BE2C (cell line): ENCODE data around the gene GDI2. TPM values are rescaled to one million over a fixed set of nuclear protein-coding genes. Genes with fewer than 3 reads are reported as not detected.

ENCODE experiments used
- DNase-seq: peaks from one replicate; pipeline ENCODE4 v3.0.0-alpha.2; 2020
- H3K27me3 ChIP-seq: fragments of 250-450 bp; sonication (Bioruptor Pico); 2 replicates; pipeline ENCODE4 v1.5.1; 2020; ENCODE audit warnings: mild to moderate bottlenecking
- H3K36me3 ChIP-seq: fragments of 250-450 bp; sonication (Bioruptor Pico); 2 replicates; pipeline ENCODE4 v1.5.1; 2020; ENCODE audit warnings: mild to moderate bottlenecking
- H3K4me1 ChIP-seq: fragments of 250-450 bp; sonication (Bioruptor Pico); 2 replicates; pipeline ENCODE4 v1.5.1; 2020
- H3K4me3 ChIP-seq: 2 replicates; pipeline ENCODE4 v1.5.1; 2011; ENCODE audit warnings: low read depth, low read length
- H3K9me3 ChIP-seq: fragments of 250-450 bp; sonication (Bioruptor Pico); 2 replicates; pipeline ENCODE4 v1.5.1; 2020
- polyA plus RNA-seq: library from polyadenylated mRNA; unstranded; fragments of >200 nt; gene quantifications from one replicate; pipeline ENCODE4 v1.2.1, GENCODE V29; 2012; ENCODE audit warnings: low read depth, missing spikeins; ENCODE audit not compliant: insufficient read length, insufficient read depth
- TF ChIP-seq, protein P1 (sequence below): IDR thresholded peaks from 2 replicates; pipeline ENCODE4 v1.5.1; 2012; ENCODE audit warnings: mild to moderate bottlenecking, low read depth, low read length

Gene GDI2
- polyA plus RNA-seq = 93.2 TPM

- H3K27me3 ChIP-seq = no peaks in the 10 kb centered on the region
- no peaks in the 10 kb centered on the region; the same call in none of the 2 replicates for H3K4me1 ChIP-seq
- no peaks in the 10 kb centered on the region for H3K9me3 ChIP-seq
- H3K4me3 ChIP-seq = peak within 1 kb of the TSS; percentile 91
- peak; percentile 94 for DNase-seq
- H3K36me3 ChIP-seq = peaks cover 4% of the 10 kb centered on the region; the same call in 1 of the 2 replicates
- TF ChIP-seq, protein P1, sequence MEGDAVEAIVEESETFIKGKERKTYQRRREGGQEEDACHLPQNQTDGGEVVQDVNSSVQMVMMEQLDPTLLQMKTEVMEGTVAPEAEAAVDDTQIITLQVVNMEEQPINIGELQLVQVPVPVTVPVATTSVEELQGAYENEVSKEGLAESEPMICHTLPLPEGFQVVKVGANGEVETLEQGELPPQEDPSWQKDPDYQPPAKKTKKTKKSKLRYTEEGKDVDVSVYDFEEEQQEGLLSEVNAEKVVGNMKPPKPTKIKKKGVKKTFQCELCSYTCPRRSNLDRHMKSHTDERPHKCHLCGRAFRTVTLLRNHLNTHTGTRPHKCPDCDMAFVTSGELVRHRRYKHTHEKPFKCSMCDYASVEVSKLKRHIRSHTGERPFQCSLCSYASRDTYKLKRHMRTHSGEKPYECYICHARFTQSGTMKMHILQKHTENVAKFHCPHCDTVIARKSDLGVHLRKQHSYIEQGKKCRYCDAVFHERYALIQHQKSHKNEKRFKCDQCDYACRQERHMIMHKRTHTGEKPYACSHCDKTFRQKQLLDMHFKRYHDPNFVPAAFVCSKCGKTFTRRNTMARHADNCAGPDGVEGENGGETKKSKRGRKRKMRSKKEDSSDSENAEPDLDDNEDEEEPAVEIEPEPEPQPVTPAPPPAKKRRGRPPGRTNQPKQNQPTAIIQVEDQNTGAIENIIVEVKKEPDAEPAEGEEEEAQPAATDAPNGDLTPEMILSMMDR = no peak
Observed at GRCh38 chr10:5813341-5814109, at the start of gene GDI2. GDI2 (minus strand) TSS chr10:5813434; CDS start chr10:5813258, 176 bp downstream.

- no peaks in the 10 kb centered on the region for H3K9me3 ChIP-seq
- H3K4me3 ChIP-seq = no peak overlapping the region
- H3K27me3 ChIP-seq = no peaks in the 10 kb centered on the region
- H3K4me1 ChIP-seq = no peaks in the 10 kb centered on the region
- TF ChIP-seq, protein P1 = no peak
- no peaks in the 10 kb centered on the region for H3K36me3 ChIP-seq
- DNase-seq = no peak
Observed at GRCh38 chr10:5862360-5862961, 49.2 kb upstream of the GDI2 start.

- Histone ChIP-seq H3K4me3 (no peak overlapping the region), H3K27me3 (no peaks in the 10 kb centered on the region), H3K4me1 (no peaks in the 10 kb centered on the region), H3K36me3 (no peaks in the 10 kb centered on the region), H3K9me3 (no peaks in the 10 kb centered on the region)
- TF ChIP-seq, protein P1 = no peak
- DNase-seq = no peak
Observed at GRCh38 chr10:5860066-5860465, 46.8 kb upstream of the GDI2 start.

GRCh38 chr10:5858811-5859210, 45.6 kb upstream of the GDI2 start:
- DNase-seq = no peak
- no peaks in the 10 kb centered on the region for H3K27me3 ChIP-seq
- TF ChIP-seq, protein P1 = no peak
- H3K4me3 ChIP-seq = no peak overlapping the region
- H3K4me1 ChIP-seq = no peaks in the 10 kb centered on the region
- H3K36me3 ChIP-seq = no peaks in the 10 kb centered on the region
- no peaks in the 10 kb centered on the region for H3K9me3 ChIP-seq

DNA sequence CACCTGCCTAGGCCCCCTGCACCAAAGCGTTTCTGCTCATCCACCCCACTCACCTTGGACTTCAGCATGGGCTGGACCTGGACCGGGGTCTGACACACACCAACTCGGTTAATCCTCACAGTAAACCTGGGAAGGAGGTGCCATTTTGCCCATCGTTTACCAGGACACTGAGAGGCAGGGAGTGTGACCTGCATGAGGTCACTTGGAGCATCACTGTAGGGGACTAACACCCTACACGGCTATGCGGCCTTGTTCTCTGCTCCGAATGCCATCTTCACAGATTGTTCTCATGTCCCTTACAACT, 43.4 kb upstream of the GDI2 start:
- TF ChIP-seq, protein P1 = no peak
- Histone ChIP-seq H3K4me3 (no peak overlapping the region), H3K4me1 (no peaks in the 10 kb centered on the region), H3K36me3 (no peaks in the 10 kb centered on the region), H3K9me3 (no peaks in the 10 kb centered on the region), H3K27me3 (no peaks in the 10 kb centered on the region)
- no peak for DNase-seq

GRCh38 chr10:5855979-5856700, 42.9 kb upstream of the GDI2 start:
- DNase-seq = no peak
- Histone ChIP-seq H3K9me3 (no peaks in the 10 kb centered on the region), H3K36me3 (no peaks in the 10 kb centered on the region), H3K27me3 (no peaks in the 10 kb centered on the region), H3K4me3 (no peak overlapping the region), H3K4me1 (no peaks in the 10 kb centered on the region)
- TF ChIP-seq, protein P1 = no peak
